SK-N-SH (cell line): ENCODE data around the gene OLR1.

ENCODE experiments used
- EZH2phosphoT487 ChIP-seq: fragments of 200-600 bp; sonication (generic); IDR thresholded peaks from 2 replicates; pipeline ENCODE4 v1.6.1; 2017; ENCODE audit warnings: low read depth, mixed run types, mild to moderate bottlenecking, antibody characterized with exemption, moderate library complexity, borderline replicate concordance
- GABPA ChIP-seq: IDR thresholded peaks from 2 replicates; pipeline ENCODE4 v1.4.0; 2012; ENCODE audit warnings: low read depth, mild to moderate bottlenecking
- GATA2 ChIP-seq: sonication (generic); formaldehyde crosslinking; IDR thresholded peaks from 2 replicates; pipeline ENCODE4 v1.5.0; 2020; ENCODE audit warnings: mild to moderate bottlenecking, missing genetic modification reagents
- NFIC ChIP-seq: IDR thresholded peaks from 2 replicates; pipeline ENCODE4 v1.4.0; 2012; ENCODE audit warnings: borderline replicate concordance
- NRF1 ChIP-seq: IDR thresholded peaks from 2 replicates; pipeline ENCODE4 v1.6.1; 2012; ENCODE audit warnings: low read depth, mild to moderate bottlenecking, low read length
- RCOR1 ChIP-seq: fragments of 150-350 bp; IDR thresholded peaks from 2 replicates; pipeline ENCODE4 v1.6.1; 2017; ENCODE audit warnings: antibody characterized with exemption, low read length
- SMC3 ChIP-seq: IDR thresholded peaks from 2 replicates; pipeline ENCODE4 v1.6.1; 2012; ENCODE audit warnings: low read depth, low read length, improper control_type of control experiment
- TAF1 ChIP-seq: IDR thresholded peaks from 2 replicates; pipeline ENCODE4 v1.6.1; 2012; ENCODE audit warnings: low read depth, mild to moderate bottlenecking, low read length, moderate library complexity, borderline replicate concordance
- TCF12 ChIP-seq: IDR thresholded peaks from 2 replicates; pipeline ENCODE4 v1.4.0; 2012
- TF ChIP-seq, protein P1 (sequence below): fragments of 200-600 bp; sonication (generic); IDR thresholded peaks from 2 replicates; pipeline ENCODE4 v1.6.1; 2017; ENCODE audit warnings: antibody characterized with exemption, mild to moderate bottlenecking, moderate library complexity

DNA sequence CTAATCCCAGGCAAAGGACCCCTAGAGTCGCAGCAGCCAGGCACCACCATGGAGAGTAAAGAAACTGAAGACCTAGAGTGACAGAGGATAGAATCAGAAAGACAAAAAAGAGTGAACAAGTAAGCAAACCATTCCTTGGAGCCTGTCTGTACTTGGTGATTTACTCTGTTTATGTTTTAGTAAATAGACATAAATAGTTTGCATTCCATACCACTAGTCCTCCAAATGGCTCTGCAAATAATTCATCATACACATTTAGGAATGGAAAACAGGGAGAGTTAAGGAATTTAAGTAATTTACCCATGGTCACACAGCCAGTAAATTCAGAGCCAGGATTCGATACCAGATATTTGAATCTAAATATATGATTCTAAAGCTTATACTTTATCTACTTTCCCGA, 2.8 kb downstream of the OLR1 start:
- TF ChIP-seq, protein P1, sequence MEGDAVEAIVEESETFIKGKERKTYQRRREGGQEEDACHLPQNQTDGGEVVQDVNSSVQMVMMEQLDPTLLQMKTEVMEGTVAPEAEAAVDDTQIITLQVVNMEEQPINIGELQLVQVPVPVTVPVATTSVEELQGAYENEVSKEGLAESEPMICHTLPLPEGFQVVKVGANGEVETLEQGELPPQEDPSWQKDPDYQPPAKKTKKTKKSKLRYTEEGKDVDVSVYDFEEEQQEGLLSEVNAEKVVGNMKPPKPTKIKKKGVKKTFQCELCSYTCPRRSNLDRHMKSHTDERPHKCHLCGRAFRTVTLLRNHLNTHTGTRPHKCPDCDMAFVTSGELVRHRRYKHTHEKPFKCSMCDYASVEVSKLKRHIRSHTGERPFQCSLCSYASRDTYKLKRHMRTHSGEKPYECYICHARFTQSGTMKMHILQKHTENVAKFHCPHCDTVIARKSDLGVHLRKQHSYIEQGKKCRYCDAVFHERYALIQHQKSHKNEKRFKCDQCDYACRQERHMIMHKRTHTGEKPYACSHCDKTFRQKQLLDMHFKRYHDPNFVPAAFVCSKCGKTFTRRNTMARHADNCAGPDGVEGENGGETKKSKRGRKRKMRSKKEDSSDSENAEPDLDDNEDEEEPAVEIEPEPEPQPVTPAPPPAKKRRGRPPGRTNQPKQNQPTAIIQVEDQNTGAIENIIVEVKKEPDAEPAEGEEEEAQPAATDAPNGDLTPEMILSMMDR, result no peak
- TF ChIP-seq SMC3 (no peak), TCF12 (no peak), GATA2 (CRISPR knock-in tag) (no peak), RCOR1 (no peak), GABPA (no peak), NRF1 (no peak), EZH2phosphoT487 (no peak), TAF1 (no peak), NFIC (no peak)
